AG04450 (cell line): ENCODE results near the gene SRPK2. TPM values are rescaled to one million over a fixed set of nuclear protein-coding genes. Genes with fewer than 3 reads are reported as not detected.
"Not testable (repeated sequence)": the region's sequence is repeated elsewhere in the genome, so short reads cannot be mapped to it uniquely, and the experiment has no call there.

Experiments
- CTCF ChIA-PET: fragments of 300-600, 350-600 bp; formaldehyde crosslinking; extraction: SDS; loops from one replicate; lab custom pipeline; 2022; ENCODE audit warnings: antibody characterized with exemption, inconsistent platforms; lab: Charles Lee
- POLR2A ChIA-PET: fragments of 350-600 bp; formaldehyde crosslinking; extraction: SDS; loops from one replicate; lab custom pipeline; 2021; ENCODE audit warnings: antibody characterized with exemption, inconsistent platforms; lab: Yijun Ruan, JAX
- DNase-seq: peaks from one replicate; pipeline ENCODE4 v3.0.0-alpha.2; 2011; ENCODE audit warnings: low read depth, low spot score
- H3K27ac ChIP-seq: one replicate; pipeline ENCODE4 v1.5.1; 2012; ENCODE audit warnings: low read depth, low read length, control low read depth
- H3K27me3 ChIP-seq: one replicate; pipeline ENCODE4 v1.6.0; 2012; ENCODE audit warnings: low read length; ENCODE audit not compliant: control insufficient read depth, insufficient read depth
- H3K4me3 ChIP-seq: 2 replicates; pipeline ENCODE4 v1.5.1; 2011; ENCODE audit warnings: mild to moderate bottlenecking, low read depth, low read length, control low read depth
- H3K9me3 ChIP-seq: 2 replicates; pipeline ENCODE4 v1.5.1; 2012; ENCODE audit warnings: low read length; ENCODE audit not compliant: control insufficient read depth, insufficient read depth
- CTCF ChIP-seq: IDR thresholded peaks from 2 replicates; pipeline ENCODE4 v1.5.1; 2011; ENCODE audit warnings: low read depth, low read length, control low read depth, inconsistent platforms
- polyA plus RNA-seq: library from polyadenylated mRNA; depleted of rRNA; stranded (reverse); fragments of >200 nt; gene quantifications from 2 replicates; pipeline ENCODE4 v1.2.3, GENCODE V29; 2011

The SRPK2 gene
- polyA plus RNA-seq, 1 experiment = 22.4 TPM

- no peak for DNase-seq
- H3K27ac ChIP-seq = no peak overlapping the region
- H3K4me3 ChIP-seq = no peak overlapping the region
- CTCF ChIA-PET = no interaction called here
- TF ChIP-seq CTCF = no peak
- POLR2A ChIA-PET = no interaction called here
- H3K9me3 ChIP-seq = no peaks in the 10 kb centered on the region
- H3K27me3 ChIP-seq = no peaks in the 10 kb centered on the region
Measured at GRCh38 chr7:105353752-105354328, 34.9 kb downstream of the SRPK2 start.

DNA sequence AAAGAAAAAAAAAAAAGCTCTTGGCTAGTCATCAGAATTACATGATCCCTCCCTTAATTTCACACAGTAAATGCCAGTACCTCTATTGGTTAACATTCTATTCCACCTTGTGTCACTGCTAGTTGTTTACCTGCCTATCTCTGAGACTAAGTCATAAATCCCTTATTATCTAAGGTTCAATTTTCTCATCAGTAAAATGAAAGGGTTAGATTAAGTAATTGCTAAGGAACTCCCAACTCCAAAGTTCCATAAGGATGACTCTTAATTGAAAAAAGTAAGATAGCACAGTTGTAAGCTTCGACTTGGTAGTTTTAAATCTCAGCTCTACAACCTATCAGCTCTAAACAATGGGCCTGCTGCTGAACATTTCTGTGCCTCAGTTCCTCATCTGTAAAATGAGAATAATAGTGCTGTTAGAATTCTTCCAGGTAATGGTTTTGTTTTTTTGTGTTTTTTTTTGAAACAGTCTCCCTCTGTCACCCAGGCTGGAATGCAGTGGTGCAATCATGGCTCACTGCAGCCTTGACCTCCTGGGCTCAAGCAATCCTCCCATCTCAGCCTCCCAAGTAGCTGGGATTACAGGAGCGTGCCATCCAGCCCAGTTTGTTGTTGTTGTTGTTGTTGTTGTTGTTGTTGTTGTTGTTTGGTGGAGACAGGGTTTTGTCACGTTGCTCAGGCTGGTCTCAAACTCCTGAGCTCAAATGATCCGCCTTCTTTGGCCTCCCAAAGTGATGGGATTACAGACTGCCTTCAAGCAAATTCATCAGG, 35.6 kb downstream of the SRPK2 start:
- no peaks in the 10 kb centered on the region for H3K27me3 ChIP-seq
- H3K4me3 ChIP-seq = no peak overlapping the region
- TF ChIP-seq CTCF = no peak
- ChIA-PET POLR2A (interaction anchor here (1.3 to 1.5 kb wide), 2 partner anchors 35 to 84 kb away, joined by 3 read pairs; no protein-coding TSS in a partner anchor), CTCF (interaction anchor here (0.9 kb wide), 1 partner anchor 217 kb away, joined by 3 read pairs; no protein-coding TSS in a partner anchor)
- no peaks in the 10 kb centered on the region for H3K9me3 ChIP-seq
- H3K27ac ChIP-seq = no peak overlapping the region
- DNase-seq = no peak

DNA sequence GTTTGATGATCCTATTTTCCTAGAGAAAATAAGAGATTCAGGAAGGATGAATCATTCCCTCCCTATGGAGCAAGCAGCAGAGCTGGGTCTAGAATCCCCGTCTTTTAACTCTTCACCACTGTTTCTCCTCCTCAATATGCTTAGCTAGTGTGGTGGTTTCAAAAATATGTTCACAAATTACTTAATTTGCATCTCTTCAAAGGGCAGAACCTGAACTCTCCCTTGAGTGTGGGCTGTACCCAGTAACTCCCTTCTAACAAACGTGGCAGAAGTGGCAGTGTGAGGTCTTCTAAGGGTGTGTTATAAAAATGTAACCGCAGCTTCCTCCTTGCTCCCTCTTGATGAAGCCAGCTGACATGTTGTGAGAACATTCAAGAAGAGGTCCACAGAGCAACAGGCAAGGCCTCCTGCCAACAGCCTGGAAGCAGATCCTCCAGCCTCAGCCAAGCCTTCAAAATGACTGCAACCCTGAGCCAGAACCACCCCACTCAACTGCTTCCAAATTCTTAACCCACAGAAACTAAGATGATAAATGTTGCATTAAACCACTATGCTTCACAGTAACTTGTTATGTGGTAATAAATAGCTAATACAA, 36.6 kb downstream of the SRPK2 start:
- CTCF ChIA-PET = interaction anchor here (0.9 kb wide), 1 partner anchor 216 kb away, joined by 3 read pairs; no protein-coding TSS in a partner anchor
- POLR2A ChIA-PET = interaction anchor here (0.7 to 1.5 kb wide), 4 partner anchors 36 to 479 kb away, joined by 3 to 5 read pairs (median 3); no protein-coding TSS in a partner anchor
- no peak for TF ChIP-seq CTCF
- peak; percentile 55 for DNase-seq
- H3K4me3 ChIP-seq = peak overlapping the region; percentile 31
- H3K9me3 ChIP-seq = no peaks in the 10 kb centered on the region
- H3K27me3 ChIP-seq = no peaks in the 10 kb centered on the region
- peak overlapping the region; percentile 86 for H3K27ac ChIP-seq

DNA sequence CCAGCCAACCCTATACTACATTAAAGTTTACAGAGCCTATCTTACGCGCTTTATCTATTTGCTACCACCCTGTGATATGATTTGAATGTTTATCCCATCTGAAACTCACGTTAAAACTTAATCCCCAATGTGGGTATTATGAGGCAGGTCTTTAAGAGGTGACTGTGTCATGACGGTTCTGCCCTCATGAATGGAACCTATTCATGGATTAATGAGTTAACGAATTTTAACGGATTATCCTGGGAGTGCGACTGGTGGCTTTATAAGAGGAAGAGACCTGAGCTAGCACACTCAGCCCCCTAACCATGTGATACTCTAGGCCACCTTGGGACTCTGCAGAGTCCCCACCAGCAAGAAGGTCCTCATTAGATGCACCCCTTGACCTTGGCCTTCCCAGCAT, 37.8 kb downstream of the SRPK2 start:
- CTCF ChIA-PET = no interaction called here

GRCh38 chr7:105348177-105348576, 40.5 kb downstream of the SRPK2 start:
- H3K27ac ChIP-seq, DNase-seq, CTCF ChIA-PET, H3K4me3 ChIP-seq, H3K27me3 ChIP-seq, POLR2A ChIA-PET, H3K9me3 ChIP-seq: not testable (repeated sequence)

More for the DNA sequence above, 37.8 kb downstream of the SRPK2 start:
- H3K9me3 ChIP-seq = no peaks in the 10 kb centered on the region
- POLR2A ChIA-PET = interaction anchor here (0.6 kb wide), 1 partner anchor 19 kb away, joined by 6 read pairs; no protein-coding TSS in a partner anchor
- H3K27me3 ChIP-seq = no peaks in the 10 kb centered on the region
- no peak for DNase-seq
- TF ChIP-seq CTCF = no peak
- no peak overlapping the region for H3K4me3 ChIP-seq
- H3K27ac ChIP-seq = no peak overlapping the region
